Adrenal gland (tissue), 12 donors: ENCODE data around the gene NT5C2. TPM values are rescaled to one million over a fixed set of nuclear protein-coding genes. Genes with fewer than 3 reads are reported as not detected.

Experiments
- DNase-seq, 7 donors: peaks; one replicate each; pipeline ENCODE4 v3.0.0-alpha.2; 2019 to 2020
- H3K27ac ChIP-seq, 5 donors: fragments of 200-600 bp; sonication (generic) in 4 of 5; 1 replicate in 3 of 5; 2 replicates in 2 of 5; pipeline versions ENCODE4 v1.5.1 to v1.8.0; 2016 to 2020; ENCODE audit warnings: mild to moderate bottlenecking in 1 of 5
- H3K27me3 ChIP-seq: fragments of 200-600 bp; 2 replicates; pipeline ENCODE4 v1.8.0; 2021
- H3K36me3 ChIP-seq, 2 donors: fragments of 200-600 bp; replicated peaks in 1 of 2; 1 replicate in 1 of 2; 2 replicates in 1 of 2; pipeline versions ENCODE4 v1.5.1 to v1.8.0; 2018 to 2022
- H3K4me1 ChIP-seq, 2 donors: fragments of 200-600 bp; replicated peaks in 1 of 2; 1 replicate in 1 of 2; 2 replicates in 1 of 2; pipeline versions ENCODE4 v1.5.1 to v1.8.0; 2018 to 2021
- H3K4me3 ChIP-seq, 4 donors: fragments of 200-600 bp; sonication (generic) in 3 of 4; one replicate each; pipeline ENCODE4 v1.5.1; 2016 to 2018
- H3K9me3 ChIP-seq, 3 donors: fragments of 200-600 bp; sonication (generic) in 1 of 3; replicated peaks in 1 of 3; 1 replicate in 2 of 3; 2 replicates in 1 of 3; pipeline versions ENCODE4 v1.5.1 to v1.8.0; 2016 to 2021
- POLR2A ChIP-seq, 2 donors: fragments of 450-650 bp; IDR thresholded peaks; one replicate each; pipeline ENCODE4 v1.6.1; 2017; ENCODE audit warnings: antibody characterized with exemption in 2 of 2, mild to moderate bottlenecking in 2 of 2, moderate library complexity in 1 of 2
- WGBS, 4 donors: extraction: QIAGEN DNeasy Blood & Tissue Kit in 2 of 4; methylation state at CpG; one replicate each; pipeline versions ENCODE4 v1.1.5 to v1.1.7; 2013 to 2017; 5-methylcytosine and 5-hydroxymethylcytosine counted together
- intact Hi-C, 2 donors: fragments of 100-400 bp; cut with DNase I; formaldehyde crosslinking; loops; one replicate each; pipeline versions ENCODE4 v1.14.1 to v1.15.0; 2022 to 2023
- polyA plus RNA-seq, 3 donors: library from polyadenylated mRNA; stranded (reverse); fragments of 200-250 nt in 2 of 3; fragments of 350-450 nt in 1 of 3; fragmentation: Illumina TruSeq in 1 of 3; extraction: RNeasy Lipid Tissue Mini Kit (QIAGEN cat#74804) in 1 of 3; gene quantifications; one replicate each; pipeline ENCODE4 v1.2.3, GENCODE V29; 2013 to 2014
- total RNA-seq, 9 donors: library from RNA; depleted of rRNA in 4 of 9; stranded (reverse); fragments of >200 nt in 4 of 9; fragments of 120-200 nt in 1 of 9; fragmentation: NEBNext Ultra II Directional in 1 of 9; extraction: Animal tissue kit (Norgen Biotek cat#: 25700) in 1 of 9; gene quantifications; one replicate each; pipeline versions ENCODE4 v1.1.0 to v1.2.4, GENCODE V29; 2013 to 2023
- TF ChIP-seq, protein P1 (sequence below), 6 experiments: fragments of 450-650 bp in 4 of 6; fragments of 200-600 bp in 2 of 6; sonication (generic) in 1 of 6; IDR thresholded peaks; 1 replicate in 5 of 6; 2 replicates in 1 of 6; pipeline versions ENCODE4 v1.5.1 to v1.8.0; 2016 to 2021; ENCODE audit warnings: antibody characterized with exemption in 6 of 6, mild to moderate bottlenecking in 2 of 6, moderate library complexity in 1 of 6
- donor health status: healthy with polysubstance abuse.
- donor health status: Bipolar disorder and iron deficiency.
- donor health status: DM: yes; HTN: yes; CAD: no.
- donor health status: DM: no; HTN: no; CAD: no.
- donor health status: DM: no; HTN: no; CAD: no.
- donor health status: DM: yes; HTN: yes; CAD: no.

Gene NT5C2
- total and polyA plus RNA-seq, 12 donors = 23.2 to 101 (median 71.1) TPM

DNA sequence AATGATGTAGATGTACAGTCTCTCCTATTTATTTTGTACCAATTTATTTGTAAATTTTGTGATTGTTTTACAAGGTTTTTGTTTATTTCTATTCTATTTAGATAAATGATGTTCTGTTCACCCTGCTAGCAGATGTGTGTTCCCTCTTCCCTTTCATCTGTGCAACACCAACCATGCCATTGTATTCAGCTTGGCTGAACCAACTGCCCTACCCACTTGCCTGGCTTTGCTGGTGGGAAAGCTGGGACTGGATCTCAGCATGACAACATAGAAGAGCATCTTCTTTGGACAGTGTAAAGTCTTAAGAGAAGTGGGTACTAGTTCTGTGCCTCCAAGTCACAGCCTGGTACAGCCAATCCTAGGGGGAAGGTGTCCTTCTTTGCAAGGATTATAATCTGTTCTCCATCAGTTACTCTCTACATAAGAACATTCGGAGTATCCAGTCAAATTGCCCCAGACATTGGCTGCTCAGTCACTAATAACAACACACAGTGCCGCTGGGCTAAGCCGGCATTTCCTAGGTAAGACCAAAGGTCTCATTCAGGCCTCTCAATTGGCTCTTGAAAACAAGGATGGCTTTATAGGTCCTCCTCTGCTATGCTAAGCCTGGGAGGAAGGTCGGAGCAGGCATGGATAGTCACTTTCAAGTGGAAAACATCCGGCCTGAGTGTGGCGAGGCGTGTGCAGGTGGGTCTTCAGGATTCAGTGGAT lies 109.7 kb downstream of the NT5C2 start:
- Histone ChIP-seq H3K4me3 (no peak overlapping the region), H3K4me1 (no peaks in the 10 kb centered on the region), H3K27me3 (no peaks in the 10 kb centered on the region), H3K27ac (no peak overlapping the region), H3K36me3 (peaks cover 0 to 43% of the 10 kb centered on the region in 2 donors), H3K9me3 (no peaks in the 10 kb centered on the region)
- TF ChIP-seq, protein P1, sequence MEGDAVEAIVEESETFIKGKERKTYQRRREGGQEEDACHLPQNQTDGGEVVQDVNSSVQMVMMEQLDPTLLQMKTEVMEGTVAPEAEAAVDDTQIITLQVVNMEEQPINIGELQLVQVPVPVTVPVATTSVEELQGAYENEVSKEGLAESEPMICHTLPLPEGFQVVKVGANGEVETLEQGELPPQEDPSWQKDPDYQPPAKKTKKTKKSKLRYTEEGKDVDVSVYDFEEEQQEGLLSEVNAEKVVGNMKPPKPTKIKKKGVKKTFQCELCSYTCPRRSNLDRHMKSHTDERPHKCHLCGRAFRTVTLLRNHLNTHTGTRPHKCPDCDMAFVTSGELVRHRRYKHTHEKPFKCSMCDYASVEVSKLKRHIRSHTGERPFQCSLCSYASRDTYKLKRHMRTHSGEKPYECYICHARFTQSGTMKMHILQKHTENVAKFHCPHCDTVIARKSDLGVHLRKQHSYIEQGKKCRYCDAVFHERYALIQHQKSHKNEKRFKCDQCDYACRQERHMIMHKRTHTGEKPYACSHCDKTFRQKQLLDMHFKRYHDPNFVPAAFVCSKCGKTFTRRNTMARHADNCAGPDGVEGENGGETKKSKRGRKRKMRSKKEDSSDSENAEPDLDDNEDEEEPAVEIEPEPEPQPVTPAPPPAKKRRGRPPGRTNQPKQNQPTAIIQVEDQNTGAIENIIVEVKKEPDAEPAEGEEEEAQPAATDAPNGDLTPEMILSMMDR (IDR thresholded peaks at IDR 0.05) = no peak
- TF ChIP-seq POLR2A (IDR thresholded peaks at IDR 0.05) = no peak
- no peak for DNase-seq
- intact Hi-C loops = loop anchor here in 1 of 2 donors (10.0 kb wide), 1 partner anchor 161 kb away; the partner anchor contains the start of gene RPEL1
- WGBS, 4 donors = 90 to 97% (median 95%) methylated on average over 7 of the region's 7 CpGs

DNA sequence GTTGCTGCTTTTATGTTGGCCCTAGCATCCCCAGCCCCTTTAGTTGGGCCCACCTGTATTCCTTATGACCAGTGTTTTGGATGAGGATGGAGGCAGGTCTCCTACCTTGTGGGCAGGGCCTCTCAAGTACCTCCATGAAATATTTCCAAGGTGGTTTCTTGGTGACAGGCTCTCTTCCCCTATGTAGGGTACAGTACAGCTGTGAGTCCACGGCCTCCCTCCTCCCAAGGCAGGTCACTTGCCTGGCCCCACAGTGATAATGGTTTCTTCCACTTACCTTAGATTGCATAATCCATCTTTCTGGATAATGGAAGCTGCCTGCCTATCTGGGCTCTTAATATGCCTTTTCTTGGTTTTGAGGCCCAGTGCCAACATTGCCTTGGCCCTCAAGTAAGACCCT lies 110.4 kb downstream of the NT5C2 start:
- Histone ChIP-seq H3K36me3 (peaks cover 0 to 44% of the 10 kb centered on the region in 2 donors), H3K9me3 (no peaks in the 10 kb centered on the region), H3K4me1 (no peaks in the 10 kb centered on the region), H3K27ac (no peak overlapping the region), H3K27me3 (no peaks in the 10 kb centered on the region), H3K4me3 (no peak overlapping the region)
- WGBS, 4 donors = 89 to 100% (median 100%) methylated on average over 1 of the region's 1 CpG
- TF ChIP-seq POLR2A (IDR thresholded peaks at IDR 0.05) = no peak
- TF ChIP-seq, protein P1 (IDR thresholded peaks at IDR 0.05) = no peak
- no peak for DNase-seq
- intact Hi-C loops = loop anchor here in 1 of 2 donors (10.0 kb wide), 1 partner anchor 162 kb away; the partner anchor contains the start of gene RPEL1

DNA sequence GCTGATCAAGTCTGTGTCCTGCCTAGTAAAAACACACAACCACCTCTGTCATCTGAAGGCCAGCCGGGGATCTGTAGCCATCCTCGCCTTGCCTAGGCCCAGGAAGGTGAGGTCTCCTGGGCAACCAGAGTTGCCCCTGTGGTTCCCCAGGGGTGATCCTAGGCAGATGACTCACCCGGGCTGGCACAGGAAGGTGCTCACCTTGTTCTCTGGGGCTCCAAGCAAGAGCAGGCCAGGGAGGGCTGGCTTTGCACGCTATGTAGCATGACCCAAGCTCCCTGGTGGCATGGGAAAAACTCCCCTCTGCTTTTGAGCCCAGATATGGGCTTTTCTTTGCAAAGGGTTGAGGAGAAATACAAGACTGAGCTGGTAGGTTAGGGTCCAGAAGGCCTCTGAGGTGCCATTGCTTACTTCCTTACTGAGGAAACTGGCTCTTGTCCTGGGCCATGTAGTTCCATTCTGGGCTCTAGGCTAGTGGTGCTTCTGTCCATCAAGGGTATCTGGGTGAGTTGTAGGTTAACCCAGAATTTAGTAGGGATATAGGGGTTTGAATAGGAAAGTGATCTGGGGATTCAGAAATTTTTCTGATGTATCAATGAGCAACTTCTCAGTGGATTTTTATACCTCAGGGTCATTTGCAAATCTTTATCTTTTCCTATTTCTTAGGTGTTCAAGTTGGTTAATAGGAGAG lies 112.0 kb downstream of the NT5C2 start:
- TF ChIP-seq, protein P1 (IDR thresholded peaks at IDR 0.05) = no peak
- no peak for TF ChIP-seq POLR2A (IDR thresholded peaks at IDR 0.05)
- H3K27ac ChIP-seq = no peak overlapping the region
- peaks cover 0 to 50% of the 10 kb centered on the region in 2 donors for H3K36me3 ChIP-seq
- no peak for DNase-seq
- H3K4me1 ChIP-seq = no peaks in the 10 kb centered on the region
- no peaks in the 10 kb centered on the region for H3K27me3 ChIP-seq
- 95 to 100% (median 98%) methylated on average over 1 to 4 of the region's 4 CpGs for WGBS, 4 donors
- intact Hi-C loops = loop anchor here in 1 of 2 donors (10.0 kb wide), 1 partner anchor 164 kb away; the partner anchor contains the start of gene RPEL1
- no peak overlapping the region for H3K4me3 ChIP-seq
- no peaks in the 10 kb centered on the region for H3K9me3 ChIP-seq

DNA sequence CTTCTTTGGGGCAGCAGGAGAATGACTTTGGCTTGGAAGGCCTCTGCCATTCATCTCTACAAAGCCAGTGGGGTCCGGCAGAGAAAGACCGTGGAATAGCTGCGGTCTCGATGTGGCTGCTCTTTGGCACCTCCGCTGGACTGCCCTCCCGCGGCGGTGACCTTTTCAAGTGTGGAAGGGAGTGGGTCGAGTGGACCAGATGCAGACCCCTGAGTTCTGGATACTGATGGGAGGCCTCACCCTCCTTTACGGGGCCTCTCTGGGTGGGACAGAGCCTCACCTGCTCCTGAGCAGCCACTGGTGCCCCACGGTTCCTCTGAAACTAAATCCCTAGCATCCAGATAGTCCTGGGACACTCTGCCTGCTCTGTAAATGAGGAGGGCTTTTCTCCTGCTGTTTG lies 113.1 kb downstream of the NT5C2 start:
- Histone ChIP-seq H3K9me3 (no peaks in the 10 kb centered on the region), H3K36me3 (peaks cover 0 to 42% of the 10 kb centered on the region in 2 donors), H3K4me3 (no peak overlapping the region), H3K4me1 (no peaks in the 10 kb centered on the region), H3K27me3 (no peaks in the 10 kb centered on the region), H3K27ac (no peak overlapping the region)
- TF ChIP-seq POLR2A (IDR thresholded peaks at IDR 0.05) = no peak
- TF ChIP-seq, protein P1 (IDR thresholded peaks at IDR 0.05) = no peak
- 78 to 89% (median 88%) methylated on average over 1 to 11 of the region's 11 CpGs for WGBS, 4 donors
- intact Hi-C loops = loop anchor here (10.0 kb wide), 3 partner anchors 165 to 245 kb away; partner anchors contain the start of genes RPEL1 (in 2 of the 2) and CYP17A1 (in 1 of the 2)
- no peak for DNase-seq
